T follicular helper cell (primary cell): Measurements from ENCODE around the gene ARHGDIA.

Experiments used
- DNase-seq: peaks from one replicate; pipeline ENCODE4 v3.0.0-alpha.2; 2020; ENCODE audit warnings: low read depth

ARHGDIA gene

GRCh38 chr17:81823820-81824550 lies 47.2 kb downstream of the ARHGDIA start:
- no peak for DNase-seq

GRCh38 chr17:81822996-81823819 lies 47.9 kb downstream of the ARHGDIA start:
- DNase-seq: no peak

GRCh38 chr17:81822312-81822637 lies 48.9 kb downstream of the ARHGDIA start:
- no peak for DNase-seq

- no peak for DNase-seq
Observed at GRCh38 chr17:81821603-81822311, 49.4 kb downstream of the ARHGDIA start.

GRCh38 chr17:81821147-81821546 lies 50.0 kb downstream of the ARHGDIA start:
- no peak for DNase-seq

GRCh38 chr17:81819708-81820107 lies 51.4 kb downstream of the ARHGDIA start:
- DNase-seq: no peak

GRCh38 chr17:81817758-81818147 lies 53.4 kb downstream of the ARHGDIA start:
- DNase-seq: no peak
